Stimulated activated CD4-positive, alpha-beta T cell treated with anti-CD3 and anti-CD28 coated beads, Interleukin-4, amount 100 ng/mL, for 24 hours (primary cell): ENCODE measurements around the gene SYPL1.
A peak's percentile ranks its signal among the peaks of the same experiment; 100 is the strongest.

ENCODE experiments used
- DNase-seq: peaks from one replicate; pipeline ENCODE4 v3.0.0-alpha.2; 2020

The SYPL1 gene

DNA sequence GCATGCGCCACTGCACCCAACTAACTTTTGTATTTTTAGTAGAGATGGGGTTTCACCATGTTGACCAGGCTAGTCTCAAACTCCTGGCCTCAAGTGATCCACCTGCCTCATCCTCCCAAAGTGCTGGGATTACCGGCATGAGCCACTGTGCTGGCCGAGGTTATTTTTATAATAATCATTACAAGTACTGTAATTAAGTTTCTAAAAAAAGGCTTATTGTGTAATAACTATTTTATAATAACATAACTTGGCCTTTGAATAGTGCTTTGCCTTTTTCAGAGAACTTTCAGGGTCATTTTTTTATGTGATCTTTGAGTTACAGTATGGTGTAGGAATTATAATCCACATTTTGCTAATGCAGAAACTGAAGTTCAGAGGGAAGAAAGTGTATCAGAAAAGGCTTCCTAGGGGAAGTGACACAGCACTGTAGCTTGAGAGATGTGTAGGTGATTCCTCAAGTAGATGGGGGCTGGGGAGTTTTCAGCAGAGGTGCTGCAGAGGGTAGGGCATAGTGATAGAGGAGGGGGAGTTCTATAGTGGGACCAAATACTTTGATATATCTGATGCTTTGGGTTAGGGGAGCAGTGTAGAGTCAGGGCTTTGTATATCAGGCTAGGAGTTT is 9.2 kb upstream of the SYPL1 start:
- DNase-seq: no peak

DNA sequence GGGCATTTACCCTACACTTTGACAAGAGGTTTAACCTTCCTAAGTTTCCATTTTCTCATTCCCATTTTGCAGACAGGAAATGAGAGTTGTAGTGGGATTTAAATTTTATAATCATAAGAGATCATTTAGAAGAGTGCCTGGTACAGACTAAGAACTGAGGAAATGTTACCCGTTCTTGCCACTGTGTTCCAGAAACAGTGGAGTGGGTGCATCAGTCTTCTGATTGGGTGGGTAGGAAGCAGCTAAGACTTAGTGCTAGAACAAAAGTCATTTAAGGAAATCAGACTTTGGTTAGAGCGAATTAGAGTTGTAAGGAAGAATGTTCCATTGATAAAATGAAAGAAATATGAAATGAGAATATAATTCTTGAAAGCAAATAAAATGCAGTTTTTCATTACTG is 8.4 kb upstream of the SYPL1 start:
- DNase-seq: no peak

DNA sequence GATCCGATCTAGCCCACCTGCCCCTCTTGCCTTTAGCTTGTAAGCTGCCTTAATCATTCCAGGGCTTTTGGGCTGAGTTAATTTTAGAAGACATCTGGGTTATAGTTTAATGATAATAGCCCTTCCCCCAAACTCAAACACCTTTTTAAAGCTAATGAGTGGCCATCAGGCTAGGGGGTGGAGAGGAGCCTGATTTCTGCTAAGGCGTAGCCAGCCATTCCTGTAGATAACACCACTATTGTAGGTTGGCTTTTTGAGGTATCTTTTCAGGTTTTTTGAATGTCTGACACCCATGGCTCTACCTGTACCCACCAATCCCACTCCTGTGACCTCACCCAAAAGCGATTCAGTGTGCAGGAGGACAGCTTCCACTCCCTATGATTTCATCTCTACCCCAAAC is 7.6 kb upstream of the SYPL1 start:
- no peak for DNase-seq

DNA sequence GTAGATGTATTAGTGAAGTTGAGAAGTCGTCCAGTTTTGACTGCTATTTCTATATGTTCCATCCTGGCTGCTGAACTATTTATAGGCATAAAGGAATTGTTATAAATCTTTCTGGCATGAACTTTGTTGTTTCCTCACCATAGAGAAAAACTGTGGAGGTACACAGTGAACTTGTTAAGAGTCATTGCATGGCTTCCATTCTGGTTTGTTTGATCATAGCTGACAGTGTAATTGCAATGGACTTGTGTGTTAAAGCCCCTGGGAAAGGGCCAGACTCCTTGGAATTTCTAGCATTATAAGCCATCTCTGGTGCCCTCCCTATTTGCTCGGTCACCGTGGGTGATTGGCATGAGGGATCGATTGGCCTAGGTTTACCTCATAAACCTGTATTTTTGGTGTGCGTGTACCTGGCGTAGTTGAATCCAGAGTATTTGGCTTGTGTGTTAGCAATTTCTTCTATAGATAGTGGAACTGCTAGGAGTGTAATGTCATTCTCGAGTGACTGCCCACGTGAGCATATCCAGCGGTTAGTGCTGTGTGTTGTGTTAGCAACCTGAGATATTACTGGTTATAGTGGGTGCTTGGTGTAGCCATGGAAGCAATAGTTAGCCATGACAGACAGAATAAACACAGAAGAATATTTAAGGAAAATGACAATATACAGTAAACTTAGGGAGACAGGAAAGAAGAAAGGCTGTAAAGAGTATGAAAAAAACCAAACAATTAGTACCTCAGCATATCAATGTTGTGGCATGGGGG is 5.9 kb upstream of the SYPL1 start:
- DNase-seq: no peak

DNA sequence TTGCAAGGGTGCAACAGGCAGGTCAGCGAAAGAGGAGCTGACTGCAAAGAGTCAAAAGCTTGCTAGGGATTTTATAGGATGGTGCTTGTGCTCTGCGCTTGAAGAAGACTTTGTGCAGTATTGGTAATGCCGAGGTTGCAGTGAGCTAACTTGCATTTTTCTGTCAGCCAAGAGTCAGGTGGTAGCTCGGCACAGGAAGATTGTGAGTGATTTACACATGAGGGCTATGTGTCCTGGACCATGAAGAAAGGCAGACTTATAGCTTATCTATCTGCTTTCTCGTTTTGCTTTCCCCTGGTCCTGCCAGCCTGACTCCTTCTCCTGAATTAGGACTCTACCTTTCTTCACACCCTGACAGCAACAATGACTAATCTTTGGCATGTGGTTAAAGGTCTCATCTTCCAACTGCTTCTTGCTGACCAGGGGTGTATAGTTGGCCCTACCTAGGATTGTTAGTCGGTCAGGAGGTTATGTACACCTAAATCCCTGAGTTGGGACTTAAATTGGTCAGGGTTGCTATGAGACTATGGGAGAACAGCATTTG is 4.1 kb upstream of the SYPL1 start:
- DNase-seq: no peak

DNA sequence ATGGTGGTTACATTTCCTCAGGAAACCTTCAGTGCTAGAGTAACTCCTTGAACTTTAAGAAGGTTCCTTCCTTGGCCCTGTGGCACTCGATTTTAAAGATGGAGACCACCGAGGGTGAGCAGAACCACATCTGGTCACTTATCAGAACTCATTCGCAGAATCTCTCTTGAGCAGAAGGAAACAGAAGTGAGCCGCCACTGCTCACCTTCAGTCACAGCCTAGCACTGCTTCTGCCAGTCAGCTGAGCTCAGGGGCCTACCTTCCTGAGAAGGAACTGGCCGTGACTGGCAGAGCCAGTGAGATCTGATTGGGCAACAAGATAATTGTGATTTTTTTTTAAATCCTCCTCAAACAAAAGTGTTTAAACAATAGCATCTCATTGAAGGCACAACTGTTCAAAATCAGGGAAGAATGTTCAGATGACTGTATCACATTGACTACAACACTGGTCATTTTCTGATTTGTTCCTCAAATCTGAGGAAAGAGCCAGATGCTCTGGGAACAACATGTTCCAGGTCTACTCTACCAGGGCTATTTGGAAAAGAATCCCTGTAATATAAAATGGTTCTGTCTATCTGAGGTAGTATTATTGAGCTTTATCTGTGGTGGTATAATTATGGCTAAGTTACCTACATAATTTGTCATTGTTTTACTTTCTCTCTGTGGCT is 2.7 kb upstream of the SYPL1 start:
- peak; percentile 33 for DNase-seq

DNA sequence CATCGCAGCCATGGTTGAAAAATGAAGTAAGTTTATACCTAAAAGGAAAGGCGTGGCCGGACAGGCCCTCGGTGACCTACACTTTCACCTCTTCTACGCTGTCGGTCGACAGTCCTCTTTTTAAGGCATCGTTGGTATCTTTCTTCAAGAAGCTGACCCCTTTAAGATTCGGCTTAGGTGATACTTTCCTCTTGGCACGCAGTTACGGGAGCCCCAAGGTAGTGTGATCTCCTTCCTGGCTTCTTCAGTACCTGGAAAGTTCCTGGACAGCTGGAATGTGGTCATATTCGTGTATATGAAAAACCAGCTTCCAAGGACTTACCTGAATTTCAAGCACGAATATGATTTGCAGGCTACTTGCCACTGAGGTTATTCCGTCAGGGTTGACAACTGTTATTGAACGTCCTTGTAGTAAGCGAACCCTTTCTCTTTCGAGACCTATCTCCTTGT is 885 bp upstream of the SYPL1 start:
- DNase-seq: no peak

DNA sequence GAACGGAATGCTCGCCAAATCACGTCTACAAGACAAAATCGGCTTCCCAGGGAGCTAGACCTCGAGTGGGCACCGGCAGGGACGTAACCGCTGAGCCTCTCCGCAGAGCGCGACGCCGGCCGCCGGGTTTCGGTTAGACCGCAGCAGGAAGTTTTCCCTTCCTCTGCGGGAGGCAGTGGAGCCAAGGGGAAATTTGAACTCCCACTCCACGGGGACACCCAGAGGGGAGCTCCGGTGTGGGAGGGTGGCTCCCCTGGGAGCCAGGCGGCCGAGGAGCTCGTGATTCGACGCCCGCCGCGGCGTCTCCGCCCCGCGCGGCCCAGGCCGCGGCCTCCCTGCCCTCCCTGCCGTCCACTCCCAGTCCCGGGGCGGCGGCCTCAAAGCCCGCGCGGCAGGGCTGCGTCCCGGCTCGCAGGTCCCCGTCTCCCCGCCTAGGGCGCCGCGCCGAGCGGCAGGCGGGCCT is 426 bp downstream of the SYPL1 start:
- peak; percentile 49 for DNase-seq

DNA sequence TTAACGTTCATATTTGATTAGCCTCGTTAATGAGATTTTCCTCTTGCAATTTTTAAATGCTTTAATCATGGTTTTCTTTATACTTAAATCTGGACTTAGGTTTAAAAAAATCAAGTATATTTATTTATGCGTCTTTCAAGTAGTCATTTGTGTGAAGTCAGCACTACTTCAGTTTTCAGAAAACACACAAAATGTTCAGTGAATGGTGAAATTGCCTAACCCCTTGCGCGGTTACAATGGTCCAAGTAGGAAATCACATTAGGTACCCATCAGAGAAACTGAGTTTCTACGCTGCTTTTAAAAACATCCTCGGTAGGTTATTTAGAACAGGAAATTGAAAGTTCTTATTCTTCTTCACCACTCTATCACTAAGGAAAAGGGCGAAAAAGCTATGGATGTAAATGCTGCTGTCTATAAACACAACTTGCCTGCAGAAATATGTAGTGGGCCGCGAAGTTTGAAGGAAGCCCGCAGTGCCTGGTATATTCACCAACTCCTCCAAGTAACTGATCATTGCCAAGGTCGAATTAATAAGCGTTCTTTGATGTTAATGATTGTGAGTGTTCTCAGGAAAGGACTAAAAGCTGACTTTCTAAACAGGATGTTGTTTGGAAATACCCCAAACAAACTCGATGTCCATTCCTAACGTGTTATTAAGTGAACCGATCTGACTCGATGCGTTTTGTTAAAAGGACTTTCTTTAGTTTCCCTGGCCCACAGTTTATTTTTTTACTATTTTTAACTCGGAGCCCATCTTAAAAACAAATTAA is 1.0 kb downstream of the SYPL1 start:
- no peak for DNase-seq

DNA sequence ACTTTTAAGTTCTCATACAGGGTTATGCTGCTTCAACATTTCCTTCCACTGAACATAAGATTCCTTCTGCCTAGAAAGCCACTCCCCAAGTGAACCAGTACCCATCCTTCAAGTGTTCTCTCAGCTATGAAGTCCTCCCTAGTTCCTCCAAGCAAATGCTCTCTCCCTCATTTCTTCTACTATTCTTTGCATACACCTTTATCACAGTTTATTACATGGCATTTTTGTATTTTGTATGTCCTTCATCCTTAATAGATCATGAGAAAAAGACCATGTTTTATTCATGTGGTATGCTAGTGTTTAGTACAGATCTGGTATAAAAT is 1.9 kb downstream of the SYPL1 start:
- DNase-seq: no peak

DNA sequence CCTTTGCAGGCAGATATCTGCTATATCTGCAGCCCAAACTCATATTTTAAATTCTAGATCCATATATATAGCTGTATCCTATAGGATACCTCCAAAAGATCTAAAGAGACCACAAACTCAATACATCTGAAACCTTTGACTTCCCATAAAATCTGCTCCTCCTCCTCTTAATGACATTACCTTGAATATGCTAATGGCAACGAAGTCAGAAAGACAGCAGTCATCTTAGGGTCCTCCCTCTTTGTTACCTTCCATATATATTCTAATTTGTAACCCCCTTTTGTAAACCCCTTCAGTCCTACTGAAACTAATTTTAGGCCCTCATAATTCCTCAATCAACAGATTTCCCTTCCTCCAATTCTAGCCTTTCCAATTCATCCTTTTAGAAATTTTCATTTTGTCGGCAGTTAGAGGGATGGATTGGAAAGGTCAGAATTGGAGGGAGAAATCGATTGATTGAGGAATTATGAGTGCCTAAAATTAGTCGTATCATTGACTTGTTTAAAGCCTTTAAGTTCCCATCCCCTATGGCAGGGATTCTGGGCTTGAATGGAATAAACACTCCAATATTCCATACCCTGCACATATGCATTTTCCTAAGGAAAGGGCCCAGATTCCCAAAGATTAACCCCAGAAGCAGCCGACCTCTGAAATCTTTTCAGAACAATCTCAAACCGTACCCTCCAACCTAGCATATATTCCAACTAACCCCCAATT is 2.4 kb downstream of the SYPL1 start:
- no peak for DNase-seq

DNA sequence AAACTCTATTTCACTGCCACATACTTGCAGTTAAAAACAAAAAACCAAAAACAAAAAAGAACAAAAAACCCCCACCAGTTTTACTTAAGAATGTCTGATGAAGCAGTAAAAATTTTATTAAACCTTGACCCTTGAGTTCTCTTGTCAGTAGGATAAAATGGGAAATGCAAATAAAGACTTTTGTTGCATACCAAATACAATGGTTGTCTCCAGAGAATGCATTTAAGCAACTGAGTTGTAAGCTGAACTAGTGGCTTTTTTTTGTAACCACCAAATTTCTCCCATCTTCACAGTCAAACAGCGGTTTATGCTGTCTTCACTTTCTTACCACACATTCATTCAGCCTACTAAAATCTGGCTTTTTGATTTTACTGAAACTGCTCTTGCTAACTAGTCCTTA is 3.1 kb downstream of the SYPL1 start:
- no peak for DNase-seq

DNA sequence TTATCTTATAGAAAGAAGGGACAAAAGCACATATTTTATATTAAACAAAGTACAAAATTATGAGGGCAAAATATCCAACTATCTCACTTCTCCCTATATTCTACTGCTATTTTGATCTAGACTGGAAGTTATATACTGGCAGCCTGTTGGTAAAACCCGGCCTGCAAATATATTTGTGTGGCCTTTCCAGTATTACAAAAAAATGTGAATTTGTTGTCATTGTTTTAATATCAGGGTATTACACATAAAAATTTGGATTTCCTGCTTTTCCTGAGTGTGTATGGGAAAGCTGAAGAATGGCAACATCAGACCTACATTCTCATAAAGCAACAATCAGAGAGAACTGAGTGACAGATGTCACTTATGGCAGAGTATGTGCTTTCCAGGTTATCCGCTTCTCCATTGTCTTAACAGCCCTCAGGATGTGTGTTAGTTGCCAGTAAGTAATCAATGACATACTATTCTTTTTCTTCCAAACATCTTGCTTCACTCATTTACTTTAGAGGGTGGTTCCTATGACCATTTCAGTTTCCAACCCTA is 7.3 kb downstream of the SYPL1 start:
- no peak for DNase-seq

DNA sequence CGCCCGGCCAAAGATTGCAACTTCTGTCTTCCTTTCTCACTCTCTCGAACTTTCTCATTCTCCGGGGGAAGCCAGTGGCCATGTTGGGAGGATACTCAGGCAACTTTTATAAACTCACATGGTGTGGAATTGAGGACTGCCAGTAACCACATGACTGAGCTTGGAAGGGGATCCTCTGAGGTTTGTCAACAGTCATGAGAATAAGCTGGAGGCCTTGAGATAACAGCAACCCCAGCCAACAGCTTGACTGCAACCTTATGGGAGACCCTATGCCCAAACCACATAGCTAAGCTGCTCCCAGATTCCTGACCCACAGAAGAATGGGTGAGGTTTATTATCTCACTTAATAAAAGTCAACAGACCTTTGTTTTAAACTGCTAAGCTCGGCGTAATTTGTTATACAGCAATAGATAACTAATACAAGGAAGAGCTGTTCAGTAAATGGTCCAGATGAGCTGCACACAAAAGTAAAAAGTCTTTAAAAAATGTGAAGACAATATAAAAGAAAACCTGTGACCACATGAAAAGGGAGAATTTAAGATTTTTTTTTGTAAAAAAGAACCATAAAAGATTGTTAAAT is 9.6 kb downstream of the SYPL1 start:
- DNase-seq: no peak

DNA sequence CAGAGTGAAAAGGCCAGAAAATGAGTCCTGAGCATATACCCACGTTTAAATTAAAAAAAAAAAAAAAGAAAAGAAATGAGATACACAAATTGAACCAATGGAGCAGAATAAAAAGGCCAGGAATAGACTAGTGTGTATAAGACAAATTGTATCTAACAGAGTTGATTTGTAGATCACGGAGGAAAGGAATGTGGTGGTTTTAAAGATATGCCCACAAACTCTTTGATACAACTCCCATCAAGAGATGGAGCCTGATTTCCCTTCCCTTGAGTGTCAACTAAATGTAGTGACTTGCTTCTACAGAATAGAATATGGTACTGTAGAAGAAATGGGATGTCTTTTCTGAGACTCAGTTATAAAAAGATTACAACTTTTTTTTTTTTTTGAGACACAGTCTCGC is 10.4 kb downstream of the SYPL1 start:
- DNase-seq: no peak

DNA sequence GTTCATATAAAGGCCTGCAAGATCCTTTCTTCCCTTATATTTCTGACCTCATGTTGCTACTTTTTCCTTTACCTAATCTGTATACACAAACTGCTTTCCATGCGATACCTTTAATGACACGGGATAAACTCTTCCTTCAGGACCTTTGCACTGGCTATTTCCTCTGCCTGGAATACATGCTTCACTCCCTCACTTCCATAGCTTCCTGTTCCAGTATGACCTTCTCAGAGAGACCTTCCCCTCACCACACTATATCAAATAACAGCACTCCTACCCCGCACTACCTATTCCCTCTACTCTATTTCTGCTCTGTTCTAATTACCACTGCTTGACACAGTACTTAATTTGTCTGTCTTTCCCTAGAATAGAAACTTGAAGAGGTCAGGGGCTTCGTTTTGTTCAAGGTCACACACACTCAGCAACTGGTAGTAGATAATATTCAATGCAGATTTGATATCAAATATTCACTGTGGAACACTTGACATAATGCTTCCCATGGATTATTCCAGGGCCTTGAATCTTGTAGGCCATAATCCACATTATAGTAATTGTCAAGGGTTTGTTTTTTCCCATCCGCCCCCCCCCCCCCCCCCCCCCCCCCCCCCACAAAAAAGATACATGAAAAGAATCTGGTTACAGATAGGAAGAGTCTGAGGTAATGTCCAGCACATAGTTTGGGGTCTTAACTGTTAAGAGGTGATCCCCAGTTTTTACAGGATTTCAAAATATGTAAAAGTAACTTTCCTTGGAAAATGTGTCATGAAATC is 11.1 kb downstream of the SYPL1 start:
- no peak for DNase-seq

DNA sequence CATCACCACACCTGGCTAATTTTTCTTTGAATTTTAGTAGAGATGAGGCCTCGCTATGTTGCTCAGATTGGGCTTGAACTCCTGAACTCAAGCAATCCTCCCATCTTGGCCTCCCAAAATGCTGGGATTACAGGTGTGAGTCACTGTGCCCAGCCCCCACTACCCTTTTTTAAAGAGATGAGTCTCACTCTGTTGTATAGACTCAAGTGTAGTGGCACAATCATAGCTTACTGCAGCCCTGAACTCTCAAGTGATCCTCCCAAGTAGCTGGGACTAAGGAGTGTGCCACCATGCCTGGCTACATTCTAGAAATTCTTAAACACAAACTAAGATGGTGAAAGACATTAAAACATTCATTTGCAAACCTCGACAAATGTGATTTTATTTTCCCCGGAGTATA is 12.6 kb downstream of the SYPL1 start:
- DNase-seq: no peak

DNA sequence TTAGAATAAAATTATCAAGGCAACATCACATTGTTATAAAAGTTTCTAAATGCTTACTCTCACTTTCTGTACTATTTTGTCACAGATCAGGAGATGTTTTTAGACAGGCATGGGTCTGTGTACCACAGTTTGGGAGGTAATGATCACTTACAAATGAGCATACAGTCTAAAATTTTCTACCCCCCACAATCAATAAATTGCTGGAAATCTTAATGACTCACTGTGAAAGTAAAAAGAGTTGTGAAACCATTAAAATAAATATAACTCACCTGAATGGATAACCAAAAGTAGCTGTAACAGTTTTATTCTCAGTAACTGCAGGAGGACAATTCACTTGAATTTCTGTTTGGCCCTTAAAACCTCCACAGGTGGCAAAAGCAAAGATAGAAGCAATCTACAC is 13.2 kb downstream of the SYPL1 start:
- no peak for DNase-seq

DNA sequence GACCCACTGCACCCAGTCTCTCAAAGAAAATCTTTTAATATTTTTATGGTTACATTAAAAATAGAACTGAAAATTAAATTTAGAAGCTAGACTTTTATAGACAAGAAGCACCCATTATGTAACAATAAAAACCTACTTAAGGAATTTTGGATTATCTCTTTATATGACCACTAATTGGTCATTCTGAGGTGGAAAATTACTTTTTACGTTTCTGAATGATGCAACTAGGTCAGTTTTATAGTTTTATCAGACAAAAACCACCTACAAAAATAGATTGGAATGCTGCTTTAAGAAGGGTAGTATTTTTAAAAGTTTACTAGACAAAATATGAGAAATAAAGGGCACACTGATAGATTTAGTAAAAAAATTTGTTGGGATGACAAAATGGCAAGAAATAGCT is 16.5 kb downstream of the SYPL1 start:
- no peak for DNase-seq

DNA sequence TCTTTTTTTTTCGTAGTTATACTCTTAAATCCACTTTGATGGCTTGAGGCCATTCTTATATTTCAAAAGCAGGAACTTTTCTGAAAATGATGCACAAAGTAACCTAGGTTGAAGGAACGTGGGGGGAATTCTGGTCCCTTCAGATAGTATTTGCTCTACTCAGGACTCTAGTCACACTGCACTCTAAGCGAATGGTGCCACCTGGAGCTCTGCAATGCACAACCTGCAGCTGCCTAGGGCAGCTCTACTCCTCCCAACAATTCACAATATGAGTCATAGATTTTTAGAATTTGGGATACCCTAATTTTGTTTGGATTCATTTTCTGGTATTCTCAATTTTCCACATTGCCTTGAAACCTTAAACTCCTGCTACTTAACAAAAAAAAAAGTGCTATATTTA is 17.3 kb downstream of the SYPL1 start:
- DNase-seq: no peak

DNA sequence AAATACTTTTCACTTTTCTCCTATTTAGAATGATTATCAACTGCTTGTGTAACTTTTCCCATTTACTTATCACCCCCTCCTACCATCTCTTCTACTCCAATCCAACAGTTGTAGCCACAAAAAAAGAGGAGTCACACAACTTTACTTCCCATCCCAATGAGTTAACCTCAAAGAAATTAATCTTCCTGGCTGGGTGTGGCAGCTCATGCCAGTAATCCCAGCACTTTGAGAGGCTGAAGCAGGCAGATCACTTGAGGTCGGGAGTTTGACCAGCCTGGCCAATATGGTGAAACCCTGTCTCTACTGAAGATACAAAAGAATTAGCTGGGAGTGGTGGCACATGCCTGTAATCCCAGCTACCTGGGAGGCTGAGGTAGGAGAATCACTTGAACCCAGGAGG is 19.9 kb downstream of the SYPL1 start:
- no peak for DNase-seq
